Frontal cortex (tissue), 4 donors: Measurements from ENCODE around the gene PITPNM1. TPM values are rescaled to one million over a fixed set of nuclear protein-coding genes. Genes with fewer than 3 reads are reported as not detected.
"Not testable (repeated sequence)": the region's sequence is repeated elsewhere in the genome, so short reads cannot be mapped to it uniquely, and the experiment has no call there.

Experiments
- DNase-seq, 2 donors: peaks; one replicate each; pipeline ENCODE4 v3.0.0; 2012; ENCODE audit warnings: low spot score in 2 of 2
- FAIRE-seq: peaks from 2 replicates; lab custom pipeline; 2012; peaks lifted over from hg19 to GRCh38; lab: Jason Lieb, UNC
- total RNA-seq: library from RNA; depleted of rRNA; stranded (reverse); fragments of >200 nt; gene quantifications from one replicate; pipeline ENCODE4 v1.2.3, GENCODE V29; 2014
- donor health status: control.
- donor health status: control.
- donor health status: control.

The PITPNM1 gene
- total RNA-seq, 1 donor from 2014 or later, result 32.6 TPM

DNA sequence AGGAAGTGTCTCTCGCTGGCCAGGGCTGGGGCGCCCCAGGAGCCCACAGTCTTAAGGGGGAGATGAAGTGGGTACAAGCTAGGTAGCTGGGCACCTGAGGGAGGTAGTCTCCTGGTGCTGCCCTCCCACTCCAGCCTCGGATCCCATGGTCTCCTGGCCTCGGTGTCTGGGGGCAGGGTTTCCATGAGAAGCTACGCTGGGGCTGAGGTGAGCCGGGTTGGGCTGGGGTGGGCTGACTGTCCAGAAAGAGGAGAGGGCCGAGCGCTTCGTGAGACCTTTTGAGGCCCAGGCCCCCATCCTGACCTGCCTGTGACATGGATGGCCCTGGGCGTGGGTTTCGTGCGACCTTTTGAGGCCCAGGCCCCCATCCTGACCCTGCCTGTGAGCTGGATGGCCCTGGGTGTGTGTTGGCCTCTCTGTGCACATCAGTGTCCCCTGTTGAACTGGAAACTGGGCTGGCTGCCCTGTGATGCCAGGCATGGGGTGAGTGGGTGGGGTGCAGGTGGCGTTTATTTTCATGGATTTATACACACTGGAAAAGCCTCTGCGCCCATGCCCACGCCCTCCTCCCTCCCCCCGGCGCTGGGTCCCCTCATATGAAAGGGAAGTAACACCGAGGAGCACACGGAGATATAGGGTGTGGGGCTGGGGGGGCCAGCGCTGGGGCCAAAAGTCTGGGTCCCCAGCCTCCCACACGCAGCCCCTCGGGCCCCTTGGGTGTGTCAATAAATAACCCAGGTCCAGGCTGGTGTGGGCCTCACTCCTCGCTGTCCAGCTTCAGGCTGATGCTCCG lies 13.7 kb downstream of the PITPNM1 start:
- FAIRE-seq, result no peak
- DNase-seq, result no peak

DNA sequence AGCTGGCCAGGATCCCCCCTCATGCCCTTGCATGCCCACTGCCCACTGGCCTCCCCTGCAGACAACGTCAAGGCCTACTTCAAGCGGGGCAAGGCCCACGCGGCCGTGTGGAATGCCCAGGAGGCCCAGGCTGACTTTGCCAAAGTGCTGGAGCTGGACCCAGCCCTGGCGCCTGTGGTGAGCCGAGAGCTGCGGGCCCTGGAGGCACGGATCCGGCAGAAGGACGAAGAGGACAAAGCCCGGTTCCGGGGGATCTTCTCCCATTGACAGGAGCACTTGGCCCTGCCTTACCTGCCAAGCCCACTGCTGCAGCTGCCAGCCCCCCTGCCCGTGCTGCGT lies 14.5 kb downstream of the PITPNM1 start:
- DNase-seq (no peak), FAIRE-seq (no peak)

DNA sequence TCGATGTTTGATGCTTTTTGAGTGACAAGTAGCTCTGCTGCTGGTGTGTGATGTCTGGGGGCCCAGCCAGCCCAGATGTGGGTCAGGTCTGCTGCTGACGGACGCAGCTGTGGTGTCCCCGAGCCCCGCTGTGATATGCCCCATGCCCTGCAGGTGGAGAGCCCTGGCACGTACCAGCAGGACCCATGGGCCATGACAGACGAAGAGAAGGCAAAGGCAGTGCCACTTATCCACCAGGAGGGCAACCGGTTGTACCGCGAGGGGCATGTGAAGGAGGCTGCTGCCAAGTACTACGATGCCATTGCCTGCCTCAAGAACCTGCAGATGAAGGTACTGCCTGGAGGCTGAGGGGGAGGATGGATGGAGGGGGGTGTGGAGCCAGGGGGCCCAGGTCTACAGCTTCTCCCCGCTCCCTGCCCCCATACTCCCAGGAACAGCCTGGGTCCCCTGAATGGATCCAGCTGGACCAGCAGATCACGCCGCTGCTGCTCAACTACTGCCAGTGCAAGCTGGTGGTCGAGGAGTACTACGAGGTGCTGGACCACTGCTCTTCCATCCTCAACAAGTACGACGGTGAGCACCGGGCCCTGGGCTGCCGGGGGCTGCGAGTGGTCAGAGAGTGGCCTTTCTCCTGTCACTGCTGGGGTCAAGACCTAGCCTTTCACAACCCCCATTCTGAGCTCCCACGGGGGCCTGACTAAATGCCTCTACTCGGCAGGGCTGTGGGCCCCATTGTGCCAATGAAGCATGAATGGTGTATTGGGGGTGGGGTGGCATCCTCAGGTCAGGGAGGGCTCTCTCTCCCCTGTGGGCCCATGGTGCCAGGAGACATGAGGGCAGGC lies 15.1 kb downstream of the PITPNM1 start:
- no peak for FAIRE-seq

DNA sequence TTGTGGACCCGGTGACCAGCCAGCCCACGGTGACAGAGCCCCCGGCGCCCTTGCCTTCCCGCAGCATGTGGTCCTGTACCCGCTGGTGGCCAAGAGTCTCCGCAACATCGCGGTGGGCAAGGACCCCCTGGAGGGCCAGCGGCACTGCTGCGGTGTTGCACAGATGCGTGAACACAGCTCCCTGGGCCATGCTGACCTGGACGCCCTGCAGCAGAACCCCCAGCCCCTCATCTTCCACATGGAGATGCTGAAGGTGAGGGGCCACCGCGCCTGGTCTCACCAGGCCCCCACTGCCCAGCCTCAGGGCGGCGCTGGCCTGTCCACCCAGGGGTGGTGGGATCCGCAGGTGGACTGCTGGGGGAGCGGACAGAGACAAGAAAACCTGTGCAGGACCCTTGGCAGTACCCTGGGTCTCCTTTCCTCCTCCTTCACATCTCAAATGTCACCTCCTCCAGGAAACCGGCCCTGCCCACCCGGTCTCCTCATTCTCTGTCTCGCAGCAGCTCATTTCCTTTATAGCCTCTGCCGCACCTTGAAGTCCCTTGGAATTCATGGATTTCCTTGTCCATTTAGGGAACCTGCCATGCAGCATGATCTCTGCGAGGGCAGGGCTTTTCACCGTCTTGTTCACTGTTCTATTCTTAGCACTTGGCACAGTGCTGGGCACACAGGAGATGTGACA lies 15.8 kb downstream of the PITPNM1 start:
- FAIRE-seq (no peak), DNase-seq (no peak)

More for the DNA sequence above, 15.1 kb downstream of the PITPNM1 start:
- DNase-seq, result no peak

DNA sequence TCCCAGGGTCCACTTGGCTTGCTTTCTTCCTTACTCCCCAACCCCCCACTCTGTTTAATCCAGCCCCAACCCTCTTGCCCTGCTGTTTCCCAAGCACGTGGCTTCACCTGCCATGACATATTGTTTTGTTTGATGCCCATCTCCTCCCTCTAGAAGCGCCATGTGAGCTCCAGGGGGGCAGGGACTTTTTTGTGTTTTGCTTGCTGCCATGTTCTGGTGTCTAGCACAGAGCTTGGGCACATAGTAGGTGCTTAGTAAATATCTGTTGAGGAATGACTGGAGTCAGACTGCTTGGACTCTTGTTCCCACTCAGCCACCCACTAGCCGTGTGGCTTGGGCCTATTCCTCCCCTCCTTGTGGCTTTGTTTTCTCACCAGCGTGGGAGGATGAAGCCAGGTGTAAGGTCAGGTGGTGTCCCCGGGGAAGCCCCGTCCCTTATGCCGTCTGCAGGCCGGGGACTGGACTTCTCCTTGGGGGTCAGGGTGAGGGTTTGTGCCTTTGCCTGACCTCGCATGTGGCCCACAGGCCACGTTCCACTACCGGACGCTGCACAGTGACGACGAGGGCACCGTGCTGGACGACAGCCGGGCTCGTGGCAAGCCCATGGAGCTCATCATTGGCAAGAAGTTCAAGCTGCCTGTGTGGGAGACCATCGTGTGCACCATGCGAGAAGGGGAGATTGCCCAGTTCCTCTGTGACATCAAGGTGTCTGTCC lies 18.5 kb downstream of the PITPNM1 start:
- DNase-seq, result no peak
- no peak for FAIRE-seq

DNA sequence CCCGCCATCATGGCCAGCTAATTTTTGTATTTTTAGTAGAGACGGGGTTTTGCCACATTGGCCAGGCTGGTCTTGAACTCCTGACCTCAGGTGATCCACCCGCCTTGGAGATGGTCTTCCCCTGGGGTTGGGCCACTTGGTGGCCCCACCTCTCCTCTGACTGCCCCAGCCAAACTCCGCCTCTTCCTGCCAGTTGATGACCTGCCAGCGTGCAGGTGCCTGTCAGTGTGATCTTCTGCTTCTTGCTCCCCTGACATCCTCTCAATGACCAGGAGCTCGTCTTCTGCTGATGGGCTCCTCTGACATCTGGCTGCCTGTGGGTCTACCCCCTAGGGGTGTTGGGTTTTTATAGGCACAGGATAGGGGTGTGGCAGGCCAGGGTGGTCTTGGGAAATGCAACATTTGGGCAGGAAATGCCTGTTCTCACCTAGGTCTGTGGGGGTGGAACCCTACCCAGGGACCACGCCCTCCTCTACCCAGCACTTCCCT lies 19.2 kb downstream of the PITPNM1 start:
- DNase-seq, FAIRE-seq: not testable (repeated sequence)

DNA sequence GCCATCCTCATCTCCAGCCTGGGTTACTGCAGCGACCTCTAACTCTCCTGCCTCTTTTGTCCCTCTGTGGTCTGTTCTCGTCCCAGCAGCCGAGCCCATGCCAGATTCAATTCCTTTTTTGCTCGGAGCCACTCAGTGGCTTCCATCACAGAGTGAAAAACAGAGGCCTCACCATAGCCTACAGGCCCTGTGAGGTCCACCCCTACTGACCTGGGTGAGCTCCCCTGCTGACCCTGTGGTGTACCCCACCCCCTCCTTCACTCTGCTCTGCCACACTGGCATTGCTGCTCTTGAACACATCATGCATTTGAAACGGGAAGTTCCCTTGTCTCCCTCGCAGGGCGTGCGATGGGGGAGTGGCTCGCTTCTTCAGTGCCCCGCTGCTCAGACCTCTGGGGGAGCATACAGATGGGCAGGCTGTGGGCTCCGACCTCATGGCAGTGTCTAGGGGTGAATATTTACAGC lies 20.3 kb downstream of the PITPNM1 start:
- no peak for FAIRE-seq
- no peak for DNase-seq

DNA sequence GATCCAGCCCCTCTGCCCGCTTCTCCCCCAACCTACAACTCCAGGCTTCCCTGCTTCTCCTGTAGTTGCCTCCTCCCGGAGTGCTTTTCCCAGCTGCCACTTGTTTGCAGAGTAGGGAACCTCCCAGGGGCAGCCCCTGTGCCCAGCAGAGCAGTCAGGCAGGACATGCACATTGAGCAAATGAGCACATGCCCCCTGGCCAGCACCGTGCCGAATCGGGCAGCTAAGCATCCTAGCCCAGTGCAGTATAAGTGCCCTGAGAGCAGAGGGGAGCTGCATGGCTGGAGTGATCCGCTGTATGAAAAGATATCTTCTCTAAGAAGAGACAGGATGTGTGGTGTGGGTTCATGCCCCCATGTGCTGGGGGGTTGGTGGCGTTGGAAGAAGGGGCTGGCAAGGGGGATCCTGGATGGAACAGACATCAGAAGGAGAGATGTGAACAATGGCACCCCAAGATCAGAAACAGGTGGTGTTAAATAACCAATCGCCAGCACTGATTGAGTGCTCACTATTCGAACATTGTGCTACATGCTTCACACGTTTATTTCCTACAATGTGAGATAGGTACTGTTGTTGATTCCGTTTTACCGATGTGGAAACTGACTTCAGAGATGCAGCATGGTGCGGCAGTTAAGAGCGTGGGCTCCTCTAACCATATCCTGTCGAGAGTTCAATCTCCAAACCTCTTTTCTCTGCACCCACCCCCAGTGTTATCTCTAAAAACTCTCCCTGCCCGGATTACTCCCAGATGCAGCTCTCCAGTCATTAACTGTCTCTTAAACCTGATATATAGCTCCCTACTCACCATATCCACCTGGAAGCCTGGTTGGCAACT lies 21.1 kb downstream of the PITPNM1 start:
- no peak for FAIRE-seq
- no peak for DNase-seq

DNA sequence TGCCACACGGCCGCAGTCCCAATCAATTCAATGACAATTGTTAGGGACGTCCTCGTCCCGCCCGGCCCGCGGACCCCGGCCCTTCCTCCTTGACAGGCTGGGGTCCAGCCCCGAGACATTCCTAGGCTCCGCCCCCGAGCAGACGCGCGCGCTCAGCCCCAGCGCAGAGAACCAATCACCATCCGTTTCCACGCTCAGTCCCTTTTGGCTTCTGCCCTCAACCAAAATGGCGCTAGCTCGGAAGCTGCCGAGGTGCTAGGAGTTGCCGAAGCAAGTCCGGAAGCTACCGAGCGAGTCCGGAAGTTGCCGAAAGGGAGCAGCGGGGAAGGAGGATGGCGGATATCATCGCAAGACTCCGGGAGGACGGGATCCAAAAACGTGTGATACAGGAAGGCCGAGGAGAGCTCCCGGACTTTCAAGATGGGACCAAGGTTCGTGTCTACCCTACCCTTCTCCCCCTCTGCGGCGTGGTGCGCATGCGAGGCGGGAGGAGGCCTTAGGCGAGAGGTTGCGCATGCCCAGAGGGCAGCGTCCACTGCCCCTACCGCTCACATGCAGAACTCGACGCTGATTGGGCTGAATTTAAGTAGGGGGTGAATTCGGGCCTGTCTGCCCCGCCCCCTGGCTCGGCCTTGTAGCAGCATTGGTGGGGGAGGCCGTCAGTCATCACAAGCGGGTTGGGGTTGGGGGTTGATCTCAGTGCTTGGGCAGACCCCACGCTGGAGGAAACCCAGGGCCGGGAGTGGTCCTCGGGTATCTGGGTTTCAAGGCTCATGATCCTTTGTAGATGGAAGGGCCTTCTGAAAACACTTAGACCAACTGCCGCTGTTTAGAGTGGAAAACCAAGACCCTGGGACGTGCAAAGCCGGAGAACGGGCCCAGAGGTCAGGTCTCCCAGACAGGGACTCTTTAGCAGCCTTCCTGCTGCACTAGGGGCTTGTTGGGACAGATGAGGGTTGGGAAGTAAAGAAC lies 22.1 kb downstream of the PITPNM1 start, which contains the start of gene AIP:
AIP (plus strand) TSS at position 200 of the 972 bp plus-strand sequence; CDS start at position 333, 133 bp downstream.
- FAIRE-seq (no peak), DNase-seq (peak; percentile 95 to 97)

DNA sequence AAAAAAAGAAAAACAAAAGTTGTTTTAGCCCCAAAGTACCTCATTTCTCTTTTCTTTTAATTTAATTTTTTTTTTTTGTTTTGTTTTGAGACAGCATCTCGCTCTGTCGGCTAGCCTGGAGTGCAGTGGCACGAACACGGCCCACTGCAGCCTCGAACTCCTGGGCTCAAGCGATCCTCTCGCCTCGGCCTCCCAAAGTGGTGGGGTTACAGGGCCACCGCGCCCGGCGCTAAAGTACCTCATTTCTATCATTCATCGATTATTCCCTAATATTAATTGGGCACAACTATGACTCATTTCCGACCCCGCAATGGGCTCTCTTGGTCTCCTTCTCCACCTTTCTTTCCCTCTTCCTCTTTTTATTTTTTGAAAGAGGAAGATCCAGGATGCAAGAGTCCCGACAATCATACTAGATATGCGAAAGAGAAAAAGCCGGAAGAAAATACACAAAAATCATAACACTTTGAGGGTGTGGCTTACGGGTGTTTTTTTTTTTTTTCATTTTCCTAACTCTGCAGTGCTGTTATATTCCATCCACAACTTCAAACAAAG lies 22.8 kb downstream of the PITPNM1 start:
- no peak for FAIRE-seq
- no peak for DNase-seq

DNA sequence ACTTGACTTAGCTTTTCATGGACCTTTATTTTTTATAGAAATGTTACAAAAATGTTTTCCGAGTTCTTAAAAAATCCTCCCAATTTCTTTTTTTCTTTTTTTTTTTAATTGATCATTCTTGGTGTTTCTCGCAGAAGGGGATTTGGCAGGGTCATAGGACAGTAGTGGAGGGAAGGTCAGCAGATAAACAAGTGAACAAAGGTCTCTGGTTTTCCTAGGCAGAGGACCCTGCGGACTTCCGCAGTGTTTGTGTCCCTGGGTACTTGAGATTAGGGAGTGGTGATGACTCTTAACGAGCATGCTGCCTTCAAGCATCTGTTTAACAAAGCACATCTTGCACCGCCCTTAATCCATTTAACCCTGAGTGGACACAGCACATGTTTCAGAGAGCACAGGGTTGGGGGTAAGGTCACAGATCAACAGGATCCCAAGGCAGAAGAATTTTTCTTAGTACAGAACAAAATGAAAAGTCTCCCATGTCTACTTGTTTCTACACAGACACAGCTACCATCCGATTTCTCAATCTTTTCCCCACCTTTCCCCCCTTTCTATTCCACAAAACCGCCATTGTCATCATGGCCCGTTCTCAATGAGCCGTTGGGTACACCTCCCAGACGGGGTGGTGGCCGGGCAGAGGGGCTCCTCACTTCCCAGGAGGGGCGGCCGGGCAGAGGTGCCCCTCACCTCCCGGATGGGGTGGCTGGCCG lies 27.7 kb downstream of the PITPNM1 start:
- not testable (repeated sequence) for FAIRE-seq, DNase-seq

DNA sequence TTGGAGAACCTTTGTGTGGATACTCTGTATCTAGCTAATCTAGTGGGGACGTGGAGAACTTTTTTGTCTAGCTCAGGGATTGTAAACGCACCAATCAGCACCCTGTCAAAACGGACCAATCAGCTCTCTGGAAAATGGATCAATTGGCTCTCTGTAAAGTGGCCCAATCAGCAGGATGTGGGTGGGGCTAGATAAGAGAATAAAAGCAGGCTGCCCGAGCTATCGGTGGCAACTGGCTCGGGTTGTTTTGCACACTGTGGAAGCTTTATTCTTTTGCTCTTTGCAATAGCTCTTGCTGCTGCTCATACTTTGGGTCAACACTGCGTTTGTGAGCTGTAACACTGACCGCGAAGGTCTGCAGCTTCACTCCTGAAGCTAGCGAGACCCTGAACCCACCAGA lies 28.5 kb downstream of the PITPNM1 start:
- DNase-seq, FAIRE-seq: not testable (repeated sequence)

DNA sequence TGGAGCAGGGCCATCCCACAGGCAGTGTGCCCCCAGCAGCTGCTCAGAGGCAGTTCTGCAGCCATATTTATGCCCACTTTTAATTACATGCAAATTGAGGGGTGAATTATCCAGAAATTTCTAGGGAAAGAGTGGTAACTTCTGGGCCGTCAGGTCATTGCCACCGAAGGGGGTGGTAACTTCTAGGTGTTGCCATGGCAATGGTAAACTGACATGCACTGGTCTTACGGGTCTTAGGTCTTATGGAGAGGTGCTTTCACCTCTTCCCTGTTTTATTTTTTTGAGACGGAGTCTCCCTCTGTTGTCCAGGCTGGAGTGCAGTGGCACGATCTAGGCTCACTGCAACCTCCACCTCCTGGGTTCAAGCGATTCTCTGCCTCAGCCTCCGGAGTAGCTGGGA lies 32.3 kb downstream of the PITPNM1 start:
- no peak for FAIRE-seq
- DNase-seq, result no peak

DNA sequence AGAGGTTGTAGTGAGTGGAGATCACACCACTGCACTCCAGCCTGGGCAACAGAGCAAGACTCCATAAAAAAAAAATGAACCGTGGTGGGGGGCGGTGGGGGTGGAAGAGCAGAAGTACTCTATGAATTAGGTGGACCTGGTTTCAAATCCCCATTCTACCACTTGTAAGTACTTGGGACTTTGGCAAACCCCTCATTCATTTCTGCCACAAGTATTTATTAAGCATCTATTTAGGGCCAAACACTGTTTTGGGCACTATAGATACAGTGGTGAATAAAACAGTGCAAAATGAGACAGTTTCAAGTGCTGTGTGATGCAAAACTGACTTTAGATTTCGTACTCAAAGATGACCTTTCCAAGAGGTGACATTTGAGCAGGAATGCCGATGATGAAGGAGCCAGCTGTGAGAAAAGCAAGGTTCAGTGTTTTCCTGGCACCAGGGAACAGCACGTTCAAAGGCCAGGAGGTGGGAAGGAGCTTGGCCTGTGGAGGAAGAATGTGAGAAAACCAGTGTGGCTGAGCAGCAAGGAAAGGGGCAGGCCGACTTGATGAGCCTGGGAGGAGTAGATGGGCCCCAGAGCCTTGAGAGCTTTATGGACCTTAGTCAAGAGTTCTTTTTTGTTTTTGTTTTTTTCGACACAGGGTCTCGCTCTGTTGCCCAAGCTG lies 34.7 kb downstream of the PITPNM1 start:
- no peak for FAIRE-seq
- no peak for DNase-seq

DNA sequence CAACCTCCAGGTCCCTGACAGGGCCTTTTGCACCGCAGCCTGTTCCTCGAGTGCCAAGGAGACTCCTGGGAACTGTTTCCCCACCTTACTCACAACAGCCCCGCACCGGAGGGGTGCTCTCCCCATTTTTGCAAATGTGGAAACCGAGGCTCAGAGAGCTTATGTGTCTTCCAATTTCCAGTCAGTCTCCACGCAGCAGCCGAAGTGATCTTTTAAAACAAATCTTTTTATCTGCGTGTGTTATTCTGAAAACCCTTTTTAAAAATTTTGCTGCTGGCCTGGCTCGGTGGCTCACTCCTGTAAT lies 35.7 kb downstream of the PITPNM1 start:
- DNase-seq, result no peak

DNA sequence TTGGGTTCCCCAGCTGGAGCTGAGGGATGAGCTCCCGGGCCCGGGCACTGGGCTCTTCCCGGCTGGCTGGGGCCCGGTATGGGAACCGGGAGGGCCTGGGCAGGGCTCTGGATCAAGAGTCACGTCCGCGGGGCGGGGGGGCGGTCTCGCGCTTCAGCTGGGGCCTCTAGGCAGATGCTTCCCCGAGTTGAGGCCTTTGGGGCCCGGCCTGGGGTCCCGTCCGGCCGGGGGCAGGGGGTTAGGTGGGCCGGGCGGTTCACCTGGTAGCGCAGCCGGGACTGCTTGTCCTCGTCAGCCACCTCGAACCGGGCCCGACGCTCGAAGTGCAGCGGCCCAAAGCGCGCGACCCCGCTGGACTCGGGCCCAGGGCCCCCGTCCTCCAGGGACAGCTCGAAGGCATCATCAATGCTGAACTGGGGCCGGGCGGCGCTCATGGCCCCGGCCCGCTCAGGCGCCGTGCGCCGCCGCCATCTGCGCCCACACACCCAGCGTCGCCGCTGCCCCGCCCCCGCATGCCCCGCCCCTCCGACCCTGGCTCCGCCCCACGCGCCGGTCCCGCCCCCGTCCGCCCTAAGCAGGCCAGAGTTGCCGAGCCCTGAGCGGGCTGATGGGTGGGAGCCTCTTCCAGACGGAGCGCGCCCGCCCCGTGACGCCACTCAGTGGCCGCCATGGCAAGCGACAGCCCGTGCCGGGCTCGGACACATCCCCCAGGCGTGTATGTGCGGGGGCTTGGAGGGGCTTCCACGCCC lies 36.2 kb downstream of the PITPNM1 start, which contains the start of gene TMEM134:
TMEM134 (minus strand) TSS at position 493 of the 749 bp plus-strand sequence; CDS start at position 434, 59 bp downstream.
- no peak for FAIRE-seq

More for the DNA sequence above, 35.7 kb downstream of the PITPNM1 start:
- no peak for FAIRE-seq

More for the DNA sequence above, 36.2 kb downstream of the PITPNM1 start, which contains the start of gene TMEM134:
- DNase-seq, result peak; percentile 96 to 97
